Measurements from ENCODE around the gene KHDRBS1. TPM values are rescaled to one million over a fixed set of nuclear protein-coding genes. Genes with fewer than 3 reads are reported as not detected.

Gene KHDRBS1
- total and polyA plus RNA-seq, 9 of the 15 experiments (the other 6 are each of a cell fraction or from before 2014, with no cell fraction given), result 48.4 to 257 (median 114) TPM

DNA sequence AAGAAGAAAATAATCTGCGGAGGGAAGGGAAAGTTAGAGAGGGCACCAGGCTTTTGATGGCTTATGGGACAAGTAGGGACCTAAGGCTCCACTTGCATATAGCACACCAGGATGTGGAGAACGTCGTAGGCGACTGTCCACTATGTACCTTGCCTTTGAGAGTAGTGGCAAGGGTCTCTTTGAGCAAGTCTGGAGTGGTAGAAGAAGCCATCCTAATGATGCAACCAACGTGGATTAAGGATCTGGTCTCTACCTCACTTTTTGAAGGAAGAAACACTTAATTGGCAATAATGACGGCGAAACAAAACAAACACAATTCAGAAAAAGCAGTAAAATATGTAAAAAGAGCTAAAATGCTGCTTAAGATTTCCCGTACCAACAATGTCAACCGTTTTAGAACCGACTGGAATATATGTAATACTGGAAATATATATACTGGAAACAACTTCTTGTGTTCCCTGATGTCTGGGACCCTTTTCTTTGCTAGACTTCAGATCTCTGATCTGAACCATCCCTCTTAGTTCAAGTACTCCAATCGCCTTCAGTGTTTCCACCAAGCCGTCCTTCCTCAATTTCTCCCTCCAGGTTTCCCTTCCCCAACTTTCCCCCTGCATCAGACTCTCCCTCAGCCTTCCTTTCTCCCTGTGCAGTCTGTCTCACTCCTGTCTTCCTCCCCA, 821 bp upstream of the KHDRBS1 start (continued):
- no peak for TF ChIP-seq GTF2F1 (IDR thresholded peaks at IDR 0.05; ENCODE audit: low read depth, low read length)
- no peak for TF ChIP-seq ZBTB5 (IDR thresholded peaks at IDR 0.05)
- no peak for TF ChIP-seq RUNX1 (IDR thresholded peaks at IDR 0.05; ENCODE audit: low read depth)
- TF ChIP-seq GTF2B (IDR thresholded peaks at IDR 0.05; ENCODE audit: extremely low read depth, insufficient read length), result no peak
- TF ChIP-seq, protein P1, sequence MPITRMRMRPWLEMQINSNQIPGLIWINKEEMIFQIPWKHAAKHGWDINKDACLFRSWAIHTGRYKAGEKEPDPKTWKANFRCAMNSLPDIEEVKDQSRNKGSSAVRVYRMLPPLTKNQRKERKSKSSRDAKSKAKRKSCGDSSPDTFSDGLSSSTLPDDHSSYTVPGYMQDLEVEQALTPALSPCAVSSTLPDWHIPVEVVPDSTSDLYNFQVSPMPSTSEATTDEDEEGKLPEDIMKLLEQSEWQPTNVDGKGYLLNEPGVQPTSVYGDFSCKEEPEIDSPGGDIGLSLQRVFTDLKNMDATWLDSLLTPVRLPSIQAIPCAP (CRISPR knock-in tag; IDR thresholded peaks at IDR 0.05; ENCODE audit: borderline replicate concordance), result no peak
- TF ChIP-seq PYGO2 (tag; IDR thresholded peaks at IDR 0.05), result peak; percentile 25; the same call in 1 of the 2 replicates
- TF ChIP-seq DPF2 (IDR thresholded peaks at IDR 0.05), result peak; percentile 81
- TF ChIP-seq GTF2A2 (tag; IDR thresholded peaks at IDR 0.05), result no peak
- no peak for TF ChIP-seq RBM17 (IDR thresholded peaks at IDR 0.05; ENCODE audit: borderline replicate concordance, low read depth, low read length)
- 0 out of 4 replicates have a peak, but pooled peaks of 1 of the 2 experiments have one; percentile 1 for TF ChIP-seq FOXA3 (CRISPR knock-in tag; conservative IDR thresholded peaks at IDR 0.05 in 1 of 2, IDR thresholded peaks at IDR 0.05 in 1 of 2)
- TF ChIP-seq EHMT2 (IDR thresholded peaks at IDR 0.05), result peak; percentile 61
- peak; percentile 61; the same call in 1 of the 2 replicates for TF ChIP-seq SMARCA5 (IDR thresholded peaks at IDR 0.05)
- TF ChIP-seq AFF1 (IDR thresholded peaks at IDR 0.05; ENCODE audit: low read depth in 1 of 2, partially characterized antibody in 2 of 2), result peak in 1 of 2 experiments; percentile 71
- TF ChIP-seq DEAF1 (CRISPR knock-in tag; IDR thresholded peaks at IDR 0.05), result no peak
- TF ChIP-seq EGR1 (conservative IDR thresholded peaks at IDR 0.05), result no peak
- no peak for TF ChIP-seq DACH1 (IDR thresholded peaks at IDR 0.05; ENCODE audit: partially characterized antibody)
- TF ChIP-seq CXXC5 (CRISPR knock-in tag; IDR thresholded peaks at IDR 0.05), result no peak
- 0 out of 4 replicates have a peak, but pooled peaks of 1 of the 2 experiments have one; percentile 76 for TF ChIP-seq TRIM24 (IDR thresholded peaks at IDR 0.05)

Measured in K562 (cell line).